ENCODE results near the gene DNMT3A.

Gene DNMT3A

DNA sequence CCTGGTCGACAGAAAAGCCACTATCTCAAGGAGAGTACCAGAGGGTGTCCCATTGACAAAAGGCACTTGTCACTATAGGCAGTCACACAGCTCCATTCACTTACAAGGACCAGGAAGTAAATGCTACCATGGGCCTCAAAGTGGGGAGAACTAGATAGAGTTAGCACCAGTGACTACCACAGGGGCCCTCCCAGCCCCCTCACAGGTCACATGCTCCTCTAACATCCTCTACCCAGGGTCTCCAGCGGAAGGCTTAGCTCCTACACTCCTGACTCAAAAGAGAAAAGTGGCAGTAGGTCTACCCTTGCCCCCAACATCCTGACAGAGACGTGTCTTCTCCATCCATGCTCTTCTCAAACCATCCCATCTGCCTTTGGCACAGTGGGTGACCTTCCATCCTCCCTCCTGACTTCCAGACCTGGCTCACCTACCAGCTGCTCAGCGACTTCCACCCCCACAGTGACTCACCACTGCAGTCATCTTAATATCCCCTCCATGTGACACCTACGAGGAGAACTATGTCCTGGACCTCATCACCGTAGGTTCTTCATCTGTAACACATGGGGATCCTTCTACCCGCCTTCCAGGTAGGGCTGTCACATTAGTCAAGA is 5.6 kb upstream of the DNMT3A start:
- H4K8ac ChIP-seq (ENCODE audit: low read depth, low read length) = no peak overlapping the region
- no peak overlapping the region for H4K91ac ChIP-seq (ENCODE audit: low read depth, low read length, poor library complexity)
- H3K36me3 ChIP-seq (replicated peaks in 1 of 2; ENCODE audit: control insufficient read depth in 2 of 2, insufficient read depth in 2 of 2, low read length in 2 of 2) = no peaks in the 10 kb centered on the region
- H3K23ac ChIP-seq (ENCODE audit: low read depth, low read length, poor library complexity) = no peak overlapping the region
- no peak overlapping the region for H3K4ac ChIP-seq (ENCODE audit: low read length)
- H2BK120ac ChIP-seq (ENCODE audit: low read depth, low read length) = no peak overlapping the region
- H2AK5ac ChIP-seq (ENCODE audit: low read depth, low read length) = no peak overlapping the region
- no CpG with 5 or more reads among the region's 7 CpGs for WGBS, 2 donors (ENCODE audit: extremely low coverage in 2 of 2, insufficient read length in 2 of 2, insufficient replicate concordance in 1 of 2)
- peak overlapping the region; percentile 54 for H3K18ac ChIP-seq (ENCODE audit: low read length)
- H2BK15ac ChIP-seq (ENCODE audit: low read length) = no peak overlapping the region
- H2BK5ac ChIP-seq (ENCODE audit: low read length) = no peak overlapping the region
- H3K27ac ChIP-seq (replicated peaks; ENCODE audit: low read length) = no peak overlapping the region
- H3K14ac ChIP-seq (ENCODE audit: low read length) = no peak overlapping the region
- DNase-seq (ENCODE audit: low spot score) = no peak
- peak overlapping the region; percentile 7 for H3K9ac ChIP-seq (ENCODE audit: low read depth, low read length, poor library complexity)
- peaks cover 3 to 6% of the 10 kb centered on the region in 2 donors for H3K4me1 ChIP-seq (ENCODE audit: control insufficient read depth in 2 of 2, insufficient read depth in 1 of 2, low read depth in 1 of 2, low read length in 2 of 2)
- no peak overlapping the region for H3K4me2 ChIP-seq (ENCODE audit: insufficient read depth, low read length, poor library complexity, severe bottlenecking)
- no peak overlapping the region for H2BK12ac ChIP-seq (ENCODE audit: low read length)
- no peaks in the 10 kb centered on the region for H3K79me1 ChIP-seq (ENCODE audit: low read depth, low read length)
- peaks cover 0 to 28% (median 18%) of the 10 kb centered on the region in 3 experiments for H3K27me3 ChIP-seq (ENCODE audit: control insufficient read depth in 3 of 3, insufficient read depth in 3 of 3, low read depth in 1 of 3, low read length in 3 of 3)
- H3K9me3 ChIP-seq (replicated peaks in 1 of 2; ENCODE audit: control insufficient read depth in 2 of 2, insufficient read depth in 1 of 2, low read depth in 1 of 2, low read length in 2 of 2) = no peaks in the 10 kb centered on the region
- H3K4me3 ChIP-seq (ENCODE audit: low read length in 2 of 2) = no peak overlapping the region
- no peak overlapping the region for H2AFZ ChIP-seq (ENCODE audit: low read length)

GRCh38 chr2:25343187-25343825 is 1.6 kb upstream of the DNMT3A start:
- H3K4ac ChIP-seq (ENCODE audit: low read length) = no peak overlapping the region
- H4K91ac ChIP-seq (ENCODE audit: low read depth, low read length, poor library complexity) = no peak overlapping the region
- no peak overlapping the region for H3K4me2 ChIP-seq (ENCODE audit: insufficient read depth, low read length, poor library complexity, severe bottlenecking)
- H2BK15ac ChIP-seq (ENCODE audit: low read length) = no peak overlapping the region
- H3K4me3 ChIP-seq (ENCODE audit: low read length in 2 of 2) = no peak overlapping the region
- H2AK5ac ChIP-seq (ENCODE audit: low read depth, low read length) = no peak overlapping the region
- H3K27me3 ChIP-seq (ENCODE audit: control insufficient read depth in 3 of 3, insufficient read depth in 3 of 3, low read depth in 1 of 3, low read length in 3 of 3) = peaks cover 2 to 41% (median 36%) of the 10 kb centered on the region in 3 experiments
- H4K8ac ChIP-seq (ENCODE audit: low read depth, low read length) = no peak overlapping the region
- H3K36me3 ChIP-seq (replicated peaks in 1 of 2; ENCODE audit: control insufficient read depth in 2 of 2, insufficient read depth in 2 of 2, low read length in 2 of 2) = no peaks in the 10 kb centered on the region
- no CpG with 5 or more reads among the region's 21 CpGs for WGBS, 2 donors (ENCODE audit: extremely low coverage in 2 of 2, insufficient read length in 2 of 2, insufficient replicate concordance in 1 of 2)
- H3K79me1 ChIP-seq (ENCODE audit: low read depth, low read length) = no peaks in the 10 kb centered on the region
- no peak overlapping the region for H2BK120ac ChIP-seq (ENCODE audit: low read depth, low read length)
- H3K27ac ChIP-seq (replicated peaks; ENCODE audit: low read length) = no peak overlapping the region
- H2BK5ac ChIP-seq (ENCODE audit: low read length) = no peak overlapping the region
- H3K9ac ChIP-seq (ENCODE audit: low read depth, low read length, poor library complexity) = no peak overlapping the region
- no peaks in the 10 kb centered on the region for H3K9me3 ChIP-seq (replicated peaks in 1 of 2; ENCODE audit: control insufficient read depth in 2 of 2, insufficient read depth in 1 of 2, low read depth in 1 of 2, low read length in 2 of 2)
- H3K18ac ChIP-seq (ENCODE audit: low read length) = no peak overlapping the region
- H2AFZ ChIP-seq (ENCODE audit: low read length) = no peak overlapping the region
- H3K4me1 ChIP-seq (ENCODE audit: control insufficient read depth in 2 of 2, insufficient read depth in 1 of 2, low read depth in 1 of 2, low read length in 2 of 2) = peaks cover 3 to 12% of the 10 kb centered on the region in 2 donors
- no peak overlapping the region for H3K23ac ChIP-seq (ENCODE audit: low read depth, low read length, poor library complexity)
- DNase-seq (ENCODE audit: low spot score) = no peak
- H2BK12ac ChIP-seq (ENCODE audit: low read length) = no peak overlapping the region
- no peak overlapping the region for H3K14ac ChIP-seq (ENCODE audit: low read length)

DNA sequence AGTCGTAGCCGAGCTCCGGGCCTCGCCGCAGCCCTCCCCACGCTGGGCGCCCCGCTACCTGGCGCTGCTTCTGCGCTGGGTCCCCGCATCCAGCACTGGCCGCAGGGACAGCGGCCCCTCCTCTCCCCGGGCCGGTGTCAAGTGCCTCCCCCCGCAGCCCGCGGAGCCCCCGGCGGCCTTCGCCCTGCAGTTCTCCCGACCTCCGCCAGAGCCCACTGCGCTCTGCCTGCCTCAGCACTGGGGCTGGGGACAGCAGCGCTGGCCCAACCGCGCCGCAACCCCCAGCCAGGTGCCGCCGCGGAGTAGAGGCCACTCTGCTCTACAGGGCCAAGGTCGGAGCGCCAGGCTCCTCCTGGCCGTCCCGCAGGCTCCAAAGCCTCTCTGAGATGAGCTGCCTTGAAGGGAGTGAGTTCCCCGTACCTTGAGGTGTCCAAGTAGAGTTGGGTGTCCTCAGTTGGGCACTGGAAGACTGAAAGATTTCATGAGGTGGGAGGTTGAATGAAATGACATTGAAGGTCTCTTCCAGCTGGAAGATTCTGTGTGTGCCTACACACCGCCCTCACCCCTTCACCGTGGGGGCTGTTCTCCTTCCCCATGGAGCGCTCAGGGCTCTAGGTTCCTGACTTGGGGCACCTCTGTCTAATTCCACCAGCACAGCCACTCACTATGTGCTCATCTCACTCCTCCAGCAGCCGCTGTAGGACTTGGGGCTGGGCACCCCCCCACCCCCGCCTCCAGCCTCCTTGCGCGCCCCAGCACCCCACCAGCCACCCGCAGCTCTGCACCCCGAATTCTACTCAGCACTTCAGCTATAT is 854 bp upstream of the DNMT3A start:
- Histone ChIP-seq H3K23ac (ENCODE audit: low read depth, low read length, poor library complexity) (no peak overlapping the region), H3K27ac (replicated peaks; ENCODE audit: low read length) (no peak overlapping the region), H4K8ac (ENCODE audit: low read depth, low read length) (no peak overlapping the region), H3K36me3 (replicated peaks in 1 of 2; ENCODE audit: control insufficient read depth in 2 of 2, insufficient read depth in 2 of 2, low read length in 2 of 2) (no peaks in the 10 kb centered on the region), H3K4me3 (ENCODE audit: low read length in 2 of 2) (peak overlapping the region; percentile 58 to 81), H3K14ac (ENCODE audit: low read length) (no peak overlapping the region), H2BK120ac (ENCODE audit: low read depth, low read length) (no peak overlapping the region), H3K4me2 (ENCODE audit: insufficient read depth, low read length, poor library complexity, severe bottlenecking) (peak overlapping the region; percentile 82), H3K9me3 (replicated peaks in 1 of 2; ENCODE audit: control insufficient read depth in 2 of 2, insufficient read depth in 1 of 2, low read depth in 1 of 2, low read length in 2 of 2) (no peaks in the 10 kb centered on the region), H3K79me1 (ENCODE audit: low read depth, low read length) (no peaks in the 10 kb centered on the region), H2BK5ac (ENCODE audit: low read length) (no peak overlapping the region), H3K27me3 (ENCODE audit: control insufficient read depth in 3 of 3, insufficient read depth in 3 of 3, low read depth in 1 of 3, low read length in 3 of 3) (peaks cover 2 to 40% (median 36%) of the 10 kb centered on the region in 3 experiments), H3K4me1 (ENCODE audit: control insufficient read depth in 2 of 2, insufficient read depth in 1 of 2, low read depth in 1 of 2, low read length in 2 of 2) (peaks cover 3 to 11% of the 10 kb centered on the region in 2 donors), H2AFZ (ENCODE audit: low read length) (peak overlapping the region; percentile 97), H3K4ac (ENCODE audit: low read length) (no peak overlapping the region), H4K91ac (ENCODE audit: low read depth, low read length, poor library complexity) (no peak overlapping the region), H3K18ac (ENCODE audit: low read length) (peak overlapping the region; percentile 53), H2BK15ac (ENCODE audit: low read length) (no peak overlapping the region), H2AK5ac (ENCODE audit: low read depth, low read length) (no peak overlapping the region), H3K9ac (ENCODE audit: low read depth, low read length, poor library complexity) (peak overlapping the region; percentile 68), H2BK12ac (ENCODE audit: low read length) (no peak overlapping the region)
- peak; percentile 85 for DNase-seq (ENCODE audit: low spot score)
- no CpG with 5 or more reads among the region's 45 CpGs for WGBS, 2 donors (ENCODE audit: extremely low coverage in 2 of 2, insufficient read length in 2 of 2, insufficient replicate concordance in 1 of 2)

Data from neuronal stem cell (in vitro differentiated cells).